Measurements from ENCODE around the gene GSE1.

Gene GSE1

DNA sequence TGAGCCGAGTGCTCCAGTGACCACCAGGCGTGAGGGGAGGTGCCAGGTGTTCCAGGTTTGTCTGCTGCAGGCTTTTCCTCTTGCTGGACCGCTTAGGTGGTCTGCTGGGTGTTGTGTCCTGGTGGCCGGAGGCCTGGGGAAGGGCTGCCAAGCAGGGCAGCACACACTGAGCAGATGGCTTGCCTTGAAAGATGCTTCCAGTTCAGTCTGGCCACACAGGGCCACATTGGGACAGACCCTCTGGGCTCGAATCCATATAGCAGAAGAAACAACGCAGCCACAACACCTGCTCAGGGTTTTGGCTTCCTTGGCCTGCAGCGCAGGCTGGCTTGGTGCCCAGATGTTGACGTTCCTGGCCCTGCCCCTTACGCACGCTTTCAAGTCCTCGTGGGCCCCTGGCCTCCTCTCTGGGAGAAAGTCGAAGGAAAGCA lies 50.8 kb downstream of the GSE1 start:
- TF ChIP-seq GATA1 (IDR thresholded peaks at IDR 0.05; ENCODE audit: low read depth, low read length) = no peak
- TF ChIP-seq POLR2A (IDR thresholded peaks at IDR 0.05; ENCODE audit: low read length) = no peak
- DNase-seq = no peak

- TF ChIP-seq POLR2A (IDR thresholded peaks at IDR 0.05; ENCODE audit: low read length) (no peak), GATA1 (IDR thresholded peaks at IDR 0.05; ENCODE audit: low read depth, low read length) (no peak)
- no peak for DNase-seq
These were observed 51.7 kb downstream of the GSE1 start for GRCh38 chr16:85664580-85665372.

- TF ChIP-seq GATA1 (IDR thresholded peaks at IDR 0.05; ENCODE audit: low read depth, low read length) (no peak), POLR2A (IDR thresholded peaks at IDR 0.05; ENCODE audit: low read length) (no peak)
- DNase-seq = no peak
These were observed 52.2 kb downstream of the GSE1 start for GRCh38 chr16:85665373-85665740.

- no peak for TF ChIP-seq POLR2A (IDR thresholded peaks at IDR 0.05; ENCODE audit: low read length)
- TF ChIP-seq GATA1 (IDR thresholded peaks at IDR 0.05; ENCODE audit: low read depth, low read length) = no peak
- DNase-seq = no peak
These were observed 52.8 kb downstream of the GSE1 start for GRCh38 chr16:85665929-85666328.

- DNase-seq = no peak
- TF ChIP-seq POLR2A (IDR thresholded peaks at IDR 0.05; ENCODE audit: low read length) (no peak), GATA1 (IDR thresholded peaks at IDR 0.05; ENCODE audit: low read depth, low read length) (no peak)
These were observed 54.1 kb downstream of the GSE1 start for GRCh38 chr16:85667261-85667660.

- no peak for DNase-seq
- TF ChIP-seq POLR2A (IDR thresholded peaks at IDR 0.05; ENCODE audit: low read length) (no peak), GATA1 (IDR thresholded peaks at IDR 0.05; ENCODE audit: low read depth, low read length) (no peak)
These were observed 54.8 kb downstream of the GSE1 start for GRCh38 chr16:85667841-85668413.

- no peak for DNase-seq
- TF ChIP-seq GATA1 (IDR thresholded peaks at IDR 0.05; ENCODE audit: low read depth, low read length) (no peak), POLR2A (IDR thresholded peaks at IDR 0.05; ENCODE audit: low read length) (no peak)
These were observed 55.7 kb downstream of the GSE1 start for GRCh38 chr16:85668676-85669424.

- no peak for DNase-seq
- TF ChIP-seq GATA1 (IDR thresholded peaks at IDR 0.05; ENCODE audit: low read depth, low read length) (no peak), POLR2A (IDR thresholded peaks at IDR 0.05; ENCODE audit: low read length) (no peak)
These were observed 57.7 kb downstream of the GSE1 start for GRCh38 chr16:85670840-85671239.

DNA sequence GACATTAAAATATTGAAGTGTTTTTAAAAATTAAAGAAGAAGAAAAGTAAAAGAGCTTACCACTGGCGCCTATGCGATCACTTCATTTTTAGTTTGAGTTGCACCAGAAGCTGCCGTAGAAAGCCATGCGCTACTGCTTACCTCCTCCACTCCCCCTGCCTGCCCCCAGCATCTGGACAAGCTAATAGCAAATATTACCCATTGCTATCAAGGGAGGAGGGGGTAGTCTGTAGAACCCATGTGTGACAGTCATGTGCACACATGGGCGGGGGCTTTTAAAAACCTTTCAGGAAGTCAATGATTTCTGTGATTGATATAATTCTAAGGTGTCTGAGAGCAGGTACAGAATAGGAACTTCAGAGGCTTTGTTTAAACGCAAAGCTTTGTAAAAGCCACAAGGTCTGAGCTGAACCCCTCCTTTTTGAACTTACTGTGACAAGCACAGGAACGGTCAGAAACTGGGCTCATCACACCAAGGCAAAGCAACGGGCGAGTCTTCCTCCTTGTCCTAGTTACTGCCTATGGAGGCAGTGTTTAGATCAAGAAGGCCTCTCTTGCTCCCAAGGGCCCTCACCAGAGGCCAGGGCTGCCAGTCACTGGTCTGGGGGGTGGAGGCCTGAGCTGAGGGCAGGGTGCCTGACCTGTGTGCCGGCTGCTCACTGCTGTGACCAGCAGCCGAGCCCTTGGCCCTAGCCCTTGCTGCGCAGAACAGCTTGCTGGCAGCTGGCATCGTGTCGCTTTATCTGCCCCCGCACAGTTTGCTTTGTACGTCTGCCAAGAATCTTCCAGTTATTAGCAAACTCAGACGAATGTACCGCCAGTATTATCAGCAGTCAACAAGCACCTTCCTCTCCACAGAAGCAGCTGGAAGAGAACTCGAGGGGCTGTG lies 60.7 kb downstream of the GSE1 start:
- peak; percentile 92 to 96 for DNase-seq
- TF ChIP-seq GATA1 (IDR thresholded peaks at IDR 0.05; ENCODE audit: low read depth, low read length) (peak; percentile 76), POLR2A (IDR thresholded peaks at IDR 0.05; ENCODE audit: low read length) (no peak)

DNA sequence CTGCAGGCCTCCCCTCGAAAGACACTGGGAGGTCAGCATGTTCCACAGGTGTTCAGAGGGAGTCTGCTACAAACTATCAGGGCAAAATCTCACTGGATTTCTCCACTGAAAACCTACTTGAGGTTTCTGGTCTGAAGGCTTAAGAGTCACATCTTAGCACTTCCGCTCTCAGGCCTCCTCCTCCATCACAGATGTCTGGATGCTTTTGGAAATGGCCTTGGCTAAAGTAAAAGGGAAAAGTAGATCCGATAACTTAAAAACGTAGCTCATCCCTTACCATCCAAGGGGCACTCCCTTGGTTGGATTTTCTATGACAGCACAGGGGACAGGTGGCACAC lies 61.3 kb downstream of the GSE1 start:
- no peak for DNase-seq
- TF ChIP-seq GATA1 (IDR thresholded peaks at IDR 0.05; ENCODE audit: low read depth, low read length) = no peak
- no peak for TF ChIP-seq POLR2A (IDR thresholded peaks at IDR 0.05; ENCODE audit: low read length)

GRCh38 chr16:85674828-85675227 lies 61.7 kb downstream of the GSE1 start:
- TF ChIP-seq POLR2A (IDR thresholded peaks at IDR 0.05; ENCODE audit: low read length) = no peak
- no peak for TF ChIP-seq GATA1 (IDR thresholded peaks at IDR 0.05; ENCODE audit: low read depth, low read length)
- DNase-seq = no peak

DNA sequence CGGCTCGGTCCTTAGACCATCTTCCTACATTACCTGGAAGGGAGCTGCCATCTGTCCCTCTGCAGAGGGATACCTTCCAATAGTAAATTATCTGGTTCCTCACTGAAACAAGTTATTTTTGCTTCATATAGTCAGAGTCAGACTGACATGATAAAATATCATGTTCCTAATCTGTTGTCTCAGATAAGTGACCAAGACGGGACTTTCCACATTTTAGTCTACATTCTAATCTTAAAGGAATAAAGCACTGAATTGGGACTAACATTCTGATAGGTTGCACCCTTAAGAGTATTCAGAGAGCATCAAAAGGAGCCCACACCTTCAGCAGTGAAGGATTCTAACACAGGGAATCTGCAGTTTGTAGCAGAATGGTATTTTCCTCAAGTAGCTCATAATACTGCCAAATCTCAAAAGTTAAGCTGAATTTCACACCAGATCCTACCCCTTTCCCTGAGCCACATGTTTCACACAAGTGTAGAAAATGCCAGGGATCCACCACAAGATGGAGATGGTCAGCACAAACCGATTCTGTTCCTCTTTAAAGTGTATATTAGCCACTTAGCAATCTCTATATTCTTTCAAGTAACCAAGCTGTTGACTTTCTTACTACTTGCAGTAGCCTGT lies 62.2 kb downstream of the GSE1 start:
- peak; percentile 50 to 61 for DNase-seq
- TF ChIP-seq POLR2A (IDR thresholded peaks at IDR 0.05; ENCODE audit: low read length) = no peak
- TF ChIP-seq GATA1 (IDR thresholded peaks at IDR 0.05; ENCODE audit: low read depth, low read length) = no peak

GRCh38 chr16:85676466-85676865 lies 63.3 kb downstream of the GSE1 start:
- TF ChIP-seq POLR2A (IDR thresholded peaks at IDR 0.05; ENCODE audit: low read length) (no peak), GATA1 (IDR thresholded peaks at IDR 0.05; ENCODE audit: low read depth, low read length) (no peak)
- DNase-seq = peak; percentile 32 to 61
